Fibroblast of lung (primary cell): ENCODE measurements around the gene BTRC.

ENCODE experiments used
- CTCF ChIP-seq, 2 donors: IDR thresholded peaks in 1 of 2; conservative IDR thresholded peaks in 1 of 2; 1 replicate in 1 of 2; 2 replicates in 1 of 2; pipeline ENCODE4 v1.5.1; 2011 to 2012; ENCODE audit warnings: low read length in 2 of 2, control low read depth in 1 of 2, inconsistent platforms in 1 of 2, low read depth in 1 of 2, mild to moderate bottlenecking in 1 of 2
- EZH2 ChIP-seq: IDR thresholded peaks from 2 replicates; pipeline ENCODE4 v1.5.1; 2012; ENCODE audit warnings: low read length, control low read depth, mild to moderate bottlenecking; ENCODE audit errors: missing control alignments

- no peak for TF ChIP-seq CTCF (conservative IDR thresholded peaks at IDR 0.05 in 1 of 2, IDR thresholded peaks at IDR 0.05 in 1 of 2; ENCODE audit: low read depth in 1 of 2, low read length in 2 of 2)
- TF ChIP-seq EZH2: no peak
These were observed 171.9 kb downstream of the BTRC start for GRCh38 chr10:101525848-101526247.
